GM21529 (cell line): ENCODE results near the gene PDE9A.

Source experiments
- ATAC-seq: cut with Tn5 transposase; IDR thresholded peaks from one replicate; pipeline ENCODE4 v1.9.1; 2021; ENCODE audit not compliant: unreplicated experiment

PDE9A gene

DNA sequence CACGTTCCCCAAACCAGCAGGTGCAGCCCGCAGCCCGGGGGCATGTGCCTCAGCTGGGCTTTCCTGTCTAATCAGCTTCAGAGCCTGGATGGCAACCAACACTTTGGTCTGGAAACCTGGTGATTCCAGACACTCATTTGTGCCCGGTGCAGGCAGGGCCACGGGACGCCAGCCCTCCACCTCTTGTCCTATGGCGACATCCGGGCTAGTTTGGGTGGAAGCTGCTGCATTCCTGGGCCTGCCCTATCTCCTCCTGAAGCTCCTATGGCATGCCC lies 114.1 kb downstream of the PDE9A start:
- ATAC-seq: no peak

DNA sequence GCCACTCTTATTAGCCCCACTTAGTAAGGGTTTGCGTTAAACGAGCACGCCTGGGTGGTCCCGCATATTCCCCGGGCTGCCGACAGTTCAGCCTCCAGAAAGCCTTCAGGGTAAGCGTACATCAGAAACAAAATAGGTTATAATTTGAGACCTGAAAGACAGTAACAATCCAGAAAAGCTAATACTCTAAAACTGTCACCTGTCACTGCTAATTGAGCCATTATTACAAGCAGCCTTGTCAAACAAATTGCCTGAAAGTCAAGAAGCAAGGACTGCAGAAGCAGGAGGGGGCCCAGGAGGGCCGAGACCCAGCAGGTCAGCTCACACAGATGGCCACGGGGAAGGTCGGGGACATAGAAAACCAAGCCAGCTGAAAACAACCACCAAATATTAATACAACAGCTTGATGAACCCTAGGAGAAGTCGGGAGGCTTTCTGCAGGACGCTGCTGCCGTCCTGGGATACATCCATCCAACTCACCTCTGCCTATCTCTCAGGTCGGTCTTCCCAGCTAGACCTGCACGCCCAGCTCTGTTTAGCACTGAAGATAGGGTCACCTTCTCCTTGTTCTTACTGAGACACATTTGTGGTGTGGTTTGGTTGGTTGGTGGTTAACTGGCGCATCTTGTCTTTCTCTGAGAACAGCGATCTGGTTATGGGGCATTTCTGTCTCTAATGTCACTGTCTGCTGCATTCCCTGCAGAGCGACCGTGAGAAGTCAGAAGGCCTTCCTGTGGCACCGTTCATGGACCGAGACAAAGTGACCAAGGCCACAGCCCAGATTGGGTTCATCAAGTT lies 115.1 kb downstream of the PDE9A start:
- ATAC-seq: no peak

DNA sequence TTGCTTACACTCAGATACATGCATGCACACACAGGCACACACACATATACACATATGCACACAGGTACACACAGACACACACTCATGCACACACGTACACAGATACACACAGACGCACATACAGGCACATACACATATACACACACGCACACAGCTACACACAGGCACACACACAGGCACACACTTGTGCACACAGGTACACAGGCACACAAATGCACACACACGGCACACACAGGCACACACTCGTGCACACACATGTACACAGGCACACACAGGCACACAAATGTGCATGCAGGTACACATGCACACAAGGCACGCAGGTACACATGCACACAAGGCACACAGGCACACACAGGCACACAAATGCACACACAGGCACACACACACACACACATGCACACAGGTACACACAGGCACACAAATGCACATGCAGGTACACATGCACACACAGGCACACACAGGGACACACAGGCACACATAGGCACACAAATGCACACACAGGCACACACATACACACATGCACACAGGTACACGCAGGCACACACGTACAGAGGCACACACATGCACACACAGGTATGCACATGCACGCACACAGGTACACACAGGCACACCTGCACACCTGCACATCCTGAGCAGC lies 115.9 kb downstream of the PDE9A start:
- ATAC-seq: no peak

DNA sequence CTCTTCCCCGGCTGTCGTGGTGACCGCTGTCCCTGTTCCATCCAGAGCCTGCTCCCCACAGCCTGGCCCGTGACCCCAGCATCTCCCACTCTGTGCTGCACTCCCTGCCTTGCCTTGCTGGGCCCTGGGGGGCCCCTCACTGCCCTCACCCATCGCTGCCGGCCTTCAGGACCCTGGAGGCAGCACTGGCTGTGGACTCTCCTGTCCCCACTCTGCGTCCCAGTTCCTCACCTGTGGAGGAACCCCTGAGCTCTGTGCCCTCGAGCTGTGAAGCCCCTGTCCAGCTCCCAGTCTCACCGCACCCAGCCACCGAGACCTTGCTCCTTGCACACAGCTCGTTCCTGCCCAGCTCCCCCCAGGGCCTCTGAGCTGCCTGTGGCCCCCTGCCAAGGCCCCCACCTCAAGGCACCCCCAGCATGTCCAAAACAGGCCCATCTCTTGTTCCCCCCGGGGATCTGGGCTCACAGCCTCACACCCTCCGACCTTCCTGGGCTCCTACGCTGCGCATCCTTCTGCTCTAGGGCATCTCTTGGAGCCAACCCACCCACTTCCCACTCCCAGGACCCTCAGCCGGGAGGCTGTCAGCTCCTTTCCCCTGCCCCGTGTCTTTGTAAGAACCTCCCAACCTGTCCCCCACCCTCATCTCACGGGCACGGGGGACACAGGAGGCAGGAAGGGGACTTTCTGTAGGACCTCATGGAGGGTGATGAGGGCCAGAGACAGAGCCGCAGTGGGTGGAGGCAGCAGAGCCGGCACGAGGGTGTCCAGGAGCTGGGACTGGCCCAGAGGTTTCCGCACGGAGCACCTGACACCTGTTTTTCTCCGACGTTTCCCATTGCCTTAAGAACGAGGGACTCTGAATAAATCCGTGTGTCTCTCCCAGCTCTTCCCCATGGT lies 116.6 kb downstream of the PDE9A start:
- no peak for ATAC-seq

DNA sequence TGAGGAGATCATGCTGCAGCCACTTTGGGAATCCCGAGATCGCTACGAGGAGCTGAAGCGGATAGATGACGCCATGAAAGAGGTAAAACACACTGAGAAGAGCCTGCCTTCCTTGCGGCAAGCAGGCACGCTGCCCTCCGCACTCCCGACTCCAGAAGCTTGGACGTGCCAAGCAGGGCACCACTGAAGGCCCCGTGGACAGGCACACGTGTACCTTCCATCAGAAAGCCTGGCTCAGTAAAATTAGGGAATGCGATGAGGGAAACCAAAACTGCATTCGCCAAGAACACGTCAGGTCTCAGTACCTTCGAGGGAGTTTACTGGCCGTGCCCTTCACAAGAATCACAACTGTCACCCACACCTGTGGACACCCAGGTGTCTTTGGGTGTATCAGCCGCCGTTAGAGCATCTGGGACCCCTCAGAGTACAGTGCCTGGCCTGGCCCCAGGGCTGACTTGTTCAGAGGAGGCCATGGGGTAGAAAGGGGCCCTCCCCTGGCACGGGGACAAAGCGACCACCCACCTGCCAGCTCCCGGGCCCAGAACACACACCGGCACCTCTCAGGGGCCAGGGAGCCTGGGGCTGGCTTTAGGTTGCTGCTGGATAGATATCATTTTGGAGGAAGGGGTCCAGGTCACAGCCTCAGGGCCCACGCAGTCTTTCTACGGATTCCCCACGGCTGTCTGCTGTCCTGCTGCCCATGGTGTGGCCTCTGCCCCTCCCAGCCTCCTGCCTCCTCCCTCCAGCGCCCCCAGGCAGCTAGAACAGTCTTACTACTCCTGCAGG lies 117.5 kb downstream of the PDE9A start:
- no peak for ATAC-seq

DNA sequence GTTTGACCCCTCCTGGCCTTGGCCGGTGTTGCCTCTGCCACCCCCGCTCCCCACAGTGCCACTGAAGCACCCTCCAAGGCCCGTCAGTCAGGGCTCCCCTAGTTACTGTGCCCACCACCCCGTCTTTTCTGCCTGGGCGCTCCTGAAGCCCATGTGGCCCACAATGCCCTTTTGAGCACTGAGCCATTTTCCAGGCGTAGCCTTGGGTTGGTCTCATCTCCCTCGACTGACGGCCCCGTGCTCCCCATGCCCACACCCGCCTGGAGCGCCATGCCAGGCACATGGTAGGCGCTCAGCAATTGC lies 118.0 kb downstream of the PDE9A start:
- ATAC-seq: no peak

DNA sequence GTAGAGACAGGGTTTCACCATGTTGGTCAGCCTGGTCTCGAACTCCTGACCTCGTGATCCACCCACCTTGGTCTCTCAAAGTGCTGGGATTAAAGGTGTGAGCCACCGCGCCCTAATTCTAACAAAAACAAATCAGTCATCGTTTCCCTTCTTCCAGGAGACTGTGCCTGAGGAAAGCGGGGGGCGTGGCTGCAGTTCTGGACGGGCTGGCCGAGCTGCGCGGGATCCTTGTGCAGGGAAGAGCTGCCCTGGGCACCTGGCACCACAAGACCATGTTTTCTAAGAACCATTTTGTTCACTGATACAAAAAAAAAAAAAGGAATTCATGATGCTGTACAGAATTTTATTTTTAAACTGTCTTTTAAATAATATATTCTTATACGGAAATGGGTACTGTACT lies 121.7 kb downstream of the PDE9A start:
- no peak for ATAC-seq

DNA sequence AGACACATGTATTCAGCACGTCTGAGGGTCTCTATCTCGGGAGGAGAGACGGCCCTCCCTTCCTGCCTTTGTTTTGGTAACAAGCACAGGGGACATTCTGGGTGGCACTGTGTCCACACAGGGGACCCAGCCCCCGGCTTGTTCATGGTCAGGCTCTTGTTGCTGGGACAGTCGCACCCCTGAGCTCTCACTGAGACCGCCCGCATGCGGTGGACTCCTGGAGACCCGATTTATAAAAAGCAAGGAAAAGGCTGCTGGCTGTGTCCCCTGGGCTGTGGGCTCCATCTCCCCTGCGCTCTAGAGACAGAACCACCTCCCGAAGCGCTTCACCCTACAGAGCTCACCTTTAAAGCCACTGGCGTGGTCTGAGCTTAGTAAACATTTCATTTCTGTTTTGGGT lies 122.5 kb downstream of the PDE9A start:
- no peak for ATAC-seq

DNA sequence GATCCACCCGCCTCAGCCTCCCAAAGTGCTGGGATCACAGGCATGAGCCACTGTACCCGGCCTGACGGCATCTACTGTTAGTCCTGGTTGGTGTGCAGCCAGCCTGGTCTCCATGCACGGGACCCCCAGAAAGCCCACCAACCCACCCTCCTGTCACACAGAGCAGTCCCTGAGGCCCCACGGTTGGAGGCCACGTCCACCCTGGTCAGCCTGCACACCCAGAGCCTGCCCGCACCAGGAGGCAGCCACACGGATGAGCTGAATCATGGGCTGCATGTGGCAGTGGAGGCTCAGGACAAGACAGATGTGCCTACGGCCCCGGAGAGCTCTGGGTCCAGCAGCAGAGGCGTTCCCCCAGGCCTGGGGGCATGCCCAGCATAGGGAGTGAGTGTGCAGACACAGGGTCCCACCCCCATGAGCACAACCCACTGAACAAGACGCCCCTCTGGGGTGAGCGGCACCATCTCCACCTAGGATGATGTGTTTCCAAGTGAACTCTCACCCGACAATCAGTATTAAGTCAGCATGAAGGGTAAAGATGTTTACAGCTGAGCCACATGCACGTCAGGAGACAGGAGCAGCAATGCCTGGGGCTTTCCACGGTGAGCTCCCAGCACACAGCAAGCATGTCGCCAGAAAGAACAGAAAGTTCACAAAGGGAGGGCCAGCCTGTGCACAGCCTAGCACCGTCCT lies 123.8 kb downstream of the PDE9A start:
- no peak for ATAC-seq

DNA sequence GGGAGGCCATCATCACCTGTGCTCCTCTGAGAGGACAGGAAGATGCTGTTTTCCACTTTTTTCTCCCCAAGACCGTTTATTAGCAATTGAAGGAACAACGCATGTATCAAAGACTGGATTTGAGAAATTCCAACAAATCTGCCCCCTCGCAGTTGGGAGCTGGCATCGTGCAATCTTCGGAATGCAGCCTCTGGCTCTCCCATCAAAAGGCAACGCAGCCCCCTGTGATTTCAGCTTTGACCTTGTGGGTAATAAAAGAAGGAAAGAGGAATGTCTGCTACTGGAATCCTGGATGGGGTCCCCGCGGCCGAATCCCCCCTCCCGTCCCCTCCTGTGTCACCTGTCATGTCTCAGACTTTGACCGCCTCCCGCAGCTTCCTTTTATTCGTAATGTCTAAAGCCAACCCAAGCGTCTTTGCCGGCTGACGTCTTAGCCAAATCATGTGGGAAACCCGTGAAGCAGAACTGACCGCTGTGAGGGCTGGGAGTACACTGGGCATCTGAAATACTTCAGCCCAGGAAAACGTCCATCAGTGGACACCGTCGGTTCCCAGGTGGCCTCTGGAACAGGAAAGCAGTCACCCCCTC lies 124.4 kb downstream of the PDE9A start:
- ATAC-seq: no peak

DNA sequence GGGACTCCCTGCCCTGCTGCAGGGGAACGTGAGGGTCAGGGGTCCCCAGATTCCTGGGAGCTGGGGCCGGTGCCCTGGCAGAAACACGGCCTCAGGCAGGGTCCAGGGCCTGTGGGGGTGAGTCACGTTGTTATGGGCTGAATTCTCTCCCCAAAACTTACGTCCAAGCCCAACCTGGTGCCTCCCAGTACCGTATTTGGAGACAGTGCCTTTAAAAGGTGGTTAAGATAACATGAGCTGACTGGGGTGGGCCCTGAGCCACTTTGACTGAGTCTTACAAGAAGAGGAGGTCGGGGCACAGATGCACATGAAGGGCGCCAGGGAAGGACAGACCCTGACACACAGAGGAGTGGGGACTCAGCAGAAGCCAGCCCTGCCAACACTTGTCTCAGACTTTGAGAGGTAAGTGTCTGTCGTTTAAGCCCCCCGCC lies 126.0 kb downstream of the PDE9A start:
- no peak for ATAC-seq

DNA sequence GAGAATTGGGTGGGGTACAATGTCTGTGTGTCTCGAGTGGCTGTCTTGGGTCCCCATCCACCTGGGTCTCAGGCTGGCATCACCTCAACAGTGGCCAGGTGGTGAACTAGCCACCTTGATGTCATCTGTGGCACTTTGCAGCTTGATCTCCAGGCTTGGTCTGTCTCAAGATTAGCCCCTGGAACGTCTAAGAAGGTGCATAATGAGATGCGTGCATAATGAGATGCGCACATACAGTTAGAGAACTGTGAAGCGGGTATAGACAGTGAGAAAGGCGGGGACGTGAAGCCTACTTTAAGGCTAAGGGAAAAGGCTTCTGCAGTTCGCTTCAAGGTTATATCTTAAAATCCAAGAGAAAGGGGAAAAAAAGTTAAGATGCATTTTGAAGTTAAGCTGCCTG lies 127.2 kb downstream of the PDE9A start:
- ATAC-seq: no peak

DNA sequence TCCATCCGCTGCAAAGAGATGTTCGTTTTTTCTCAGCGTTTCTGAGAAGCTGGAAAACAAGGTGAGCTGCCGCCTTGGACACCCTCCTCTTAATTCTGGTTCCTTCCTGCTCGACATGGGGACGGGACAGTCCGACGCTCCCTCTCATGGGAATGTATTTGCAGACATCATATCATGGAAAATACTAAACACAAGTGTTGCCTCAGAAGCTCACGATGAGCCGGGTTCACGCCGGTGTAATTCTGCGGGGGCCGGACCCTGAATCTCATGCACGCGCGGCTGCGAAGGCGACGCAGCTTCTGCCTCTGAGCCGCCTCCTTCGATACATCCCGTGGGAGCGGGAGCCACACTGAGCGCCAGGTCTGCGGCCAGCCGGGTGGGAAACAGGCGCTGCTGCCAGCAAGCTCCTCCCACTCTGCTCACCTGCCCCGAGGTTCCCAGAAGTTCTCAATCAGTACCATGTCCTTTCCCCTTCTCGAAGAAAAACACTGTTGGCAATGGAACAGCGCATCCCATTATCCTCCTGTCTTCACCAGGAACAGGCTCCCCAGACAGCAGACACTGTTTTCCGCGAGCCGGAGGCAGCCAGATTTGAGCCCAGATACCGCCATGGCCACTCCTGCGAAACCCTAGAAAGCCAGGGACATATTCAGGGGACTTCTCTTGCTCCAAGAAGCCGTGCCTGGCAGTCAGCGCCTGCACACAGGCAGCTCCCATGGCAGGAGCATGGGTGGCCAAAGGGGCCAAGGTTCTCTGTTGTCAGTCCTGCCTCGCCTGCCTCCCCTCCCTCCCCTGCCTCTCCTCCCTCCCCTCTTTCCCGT lies 127.9 kb downstream of the PDE9A start:
- no peak for ATAC-seq

DNA sequence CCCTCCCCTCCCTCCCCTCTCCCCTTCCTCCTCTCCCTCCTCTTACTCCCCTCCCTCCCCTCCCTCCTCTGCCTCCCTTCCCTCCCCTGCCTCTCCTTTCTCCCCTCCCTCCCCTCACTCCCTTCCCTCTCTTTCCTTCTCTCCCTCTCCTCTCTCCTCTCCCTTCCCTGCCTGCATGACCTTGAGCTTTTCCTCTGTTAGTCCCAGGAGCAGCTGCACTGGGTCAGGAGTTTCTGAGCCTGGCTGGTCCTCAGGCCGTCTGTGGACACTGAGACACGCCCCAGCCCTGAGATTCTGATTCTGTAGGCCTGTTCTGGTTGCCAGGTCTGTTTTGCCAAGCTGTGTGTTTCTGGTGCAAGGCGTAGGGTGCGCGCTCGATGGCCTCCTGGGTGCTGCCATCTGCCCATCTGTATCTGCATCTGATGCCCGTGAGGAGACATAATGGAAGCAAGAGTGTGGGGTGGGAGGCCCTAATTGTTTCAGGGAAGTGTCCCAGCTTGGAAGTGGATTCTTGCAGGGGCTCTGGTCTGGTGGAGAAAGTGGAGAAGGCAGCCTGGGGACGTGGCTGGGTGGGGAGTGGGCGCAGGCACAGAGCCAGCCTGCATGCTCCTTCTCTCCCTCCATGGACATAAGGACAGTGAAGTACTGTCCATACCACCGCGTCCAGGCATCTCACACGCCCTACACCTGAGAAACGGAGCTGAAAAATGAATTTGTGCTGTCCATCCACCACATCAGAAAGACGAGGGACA lies 128.7 kb downstream of the PDE9A start:
- no peak for ATAC-seq

DNA sequence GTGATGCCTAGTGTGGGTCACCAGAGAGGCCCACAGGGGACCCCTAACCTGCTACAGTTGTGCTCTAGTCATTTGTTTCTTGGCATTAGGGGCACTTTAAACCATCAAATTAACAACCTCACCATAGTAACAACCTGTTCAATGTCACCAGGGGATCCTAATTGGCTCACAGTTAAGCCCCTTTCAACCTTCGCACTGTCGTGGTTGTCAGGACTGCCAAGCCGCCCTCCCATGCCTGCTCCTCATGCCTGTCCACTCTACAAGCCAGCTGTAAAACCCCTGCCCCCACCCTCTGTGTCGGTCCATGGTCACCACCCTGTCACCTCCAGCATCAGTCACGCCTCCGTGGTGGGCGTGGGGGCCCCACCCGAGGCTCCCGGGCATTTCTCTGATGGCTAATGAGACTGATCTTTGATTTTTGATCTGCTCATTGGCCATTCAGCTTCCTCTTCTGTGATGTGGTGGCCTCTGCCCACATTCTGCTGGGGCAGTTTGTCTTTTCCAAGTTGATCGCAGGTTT lies 129.4 kb downstream of the PDE9A start:
- ATAC-seq: no peak

DNA sequence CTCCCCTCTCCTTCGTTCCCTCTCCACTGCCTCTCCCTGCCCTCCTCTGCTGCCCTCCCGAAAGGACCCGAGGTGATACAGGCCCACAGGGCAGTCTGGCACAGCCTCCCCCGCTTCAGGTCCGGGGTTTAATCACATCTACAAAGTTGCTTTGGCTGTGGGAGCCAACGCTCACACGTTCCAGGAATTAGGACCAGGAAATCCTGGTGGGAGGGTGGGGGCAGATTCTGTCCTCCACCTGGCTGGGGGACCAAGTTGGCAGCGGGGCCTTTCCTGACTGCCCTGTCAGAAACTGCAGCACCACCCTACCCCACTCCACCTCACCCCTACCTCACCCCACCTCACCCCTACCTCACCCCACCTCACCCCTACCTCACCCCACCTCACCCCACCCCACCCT lies 130.9 kb downstream of the PDE9A start:
- no peak for ATAC-seq

DNA sequence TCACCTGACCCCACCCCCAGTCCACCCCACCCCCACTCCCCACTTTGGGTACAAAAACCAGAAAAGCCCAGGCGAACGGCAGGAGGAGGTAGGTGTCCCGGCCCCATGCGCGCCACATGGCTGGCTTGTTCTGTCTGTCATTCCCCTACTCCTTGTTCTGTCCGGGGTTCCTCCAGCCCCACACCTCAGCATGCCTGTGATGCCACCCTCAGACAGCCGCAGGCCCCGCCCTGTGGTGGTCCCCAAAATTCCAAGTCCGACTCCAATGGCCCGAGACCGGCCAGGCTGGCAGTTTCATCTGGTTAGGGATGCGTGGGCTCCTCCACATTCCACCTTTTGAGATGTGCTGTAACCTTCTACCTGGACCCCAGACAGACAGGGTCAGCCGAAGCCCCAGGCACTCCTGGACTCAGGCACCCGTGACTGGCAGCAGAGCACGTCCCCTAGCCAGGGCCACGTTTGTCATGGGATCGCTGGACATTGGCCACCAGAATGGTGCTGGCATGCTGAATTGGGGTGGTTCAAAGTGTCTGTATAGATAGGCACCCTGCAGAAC lies 131.6 kb downstream of the PDE9A start:
- no peak for ATAC-seq

DNA sequence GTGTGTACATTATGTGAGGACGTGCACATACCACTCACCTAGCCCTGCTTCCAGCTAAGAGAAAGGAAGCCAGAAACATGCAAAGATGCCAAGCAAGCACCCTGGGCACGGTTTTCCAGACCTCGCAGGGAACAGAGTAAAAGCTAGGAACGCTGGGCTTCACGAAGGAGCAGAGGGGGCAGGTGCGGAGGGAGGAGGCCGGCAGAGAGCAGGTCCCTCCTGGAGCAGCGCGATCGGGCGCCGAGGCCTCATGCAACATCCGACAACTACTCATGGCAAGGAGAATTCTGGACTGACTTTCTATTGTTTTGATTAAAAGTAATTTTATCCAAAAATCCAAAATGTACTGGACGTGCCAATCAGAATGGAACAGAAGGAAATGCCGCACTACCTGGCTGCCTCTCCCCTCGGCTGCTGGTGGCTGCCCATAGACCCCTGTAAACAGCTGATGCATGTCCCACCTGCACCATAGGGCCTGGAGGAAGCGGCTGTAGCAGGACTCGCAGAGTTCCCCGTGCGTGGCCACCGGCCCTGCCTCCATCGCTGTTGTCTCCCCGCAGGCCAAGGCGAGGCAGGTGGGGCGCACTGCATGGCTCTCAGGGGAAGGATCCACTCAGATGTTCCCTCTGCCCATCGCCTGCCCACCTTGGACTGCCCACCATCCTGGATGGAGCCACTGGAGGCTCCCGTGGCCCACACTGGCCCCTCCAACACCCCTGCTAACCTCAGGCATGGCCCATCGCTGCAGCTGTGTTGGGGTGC lies 132.4 kb downstream of the PDE9A start:
- no peak for ATAC-seq
